Activated naive CD8-positive, alpha-beta T cell treated with anti-CD3 and anti-CD28 coated beads, Interleukin-2, amount 50 U/mL, for 24 hours (primary cell): ENCODE measurements around the gene FAM83G.
"Not testable (repeated sequence)": the region's sequence is repeated elsewhere in the genome, so short reads cannot be mapped to it uniquely, and the experiment has no call there.

Experiments used
- ATAC-seq: fragments of 150-1000 bp; cut with Tn5 transposase; one replicate; pipeline ENCODE4 v1.10.0; 2021
- DNase-seq: peaks from one replicate; pipeline ENCODE4 v3.0.0; 2021
- H3K27ac Mint-ChIP-seq: one replicate; pipeline ENCODE4 v1.8.0; 2021; ENCODE audit warnings: mild to moderate bottlenecking, mixed read lengths
- H3K27me3 Mint-ChIP-seq: one replicate; pipeline ENCODE4 v1.8.0; 2021; ENCODE audit warnings: mixed read lengths
- H3K36me3 Mint-ChIP-seq: one replicate; pipeline ENCODE4 v1.8.0; 2021; ENCODE audit warnings: low read depth, mixed read lengths
- H3K4me1 Mint-ChIP-seq: one replicate; pipeline ENCODE4 v1.8.0; 2021; ENCODE audit warnings: mixed read lengths
- H3K4me3 Mint-ChIP-seq: one replicate; pipeline ENCODE4 v1.8.0; 2021; ENCODE audit warnings: mild to moderate bottlenecking, moderate library complexity, mixed read lengths
- H3K9me3 Mint-ChIP-seq: one replicate; pipeline ENCODE4 v1.8.0; 2021; ENCODE audit warnings: mixed read lengths

Gene FAM83G

DNA sequence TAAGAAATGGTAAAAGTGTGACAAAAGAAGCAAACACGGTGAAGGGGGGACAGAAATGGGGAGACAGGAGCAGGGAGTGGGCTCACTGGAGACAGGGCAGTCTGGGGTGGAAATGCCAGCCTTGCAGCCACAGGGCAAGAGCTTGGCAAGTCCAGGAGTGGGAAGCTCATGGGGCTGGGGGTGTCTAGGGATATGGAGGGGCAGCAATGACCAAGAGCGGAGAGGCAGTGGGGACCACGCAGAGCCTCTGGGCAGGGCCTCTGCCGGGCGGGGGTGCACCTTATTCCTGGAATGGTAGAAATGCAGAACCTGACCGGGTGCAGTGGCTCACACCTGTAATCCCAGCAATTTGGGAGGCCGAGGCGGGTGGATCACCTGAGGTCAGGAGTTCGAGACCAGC is 40.0 kb downstream of the FAM83G start:
- H3K4me1 Mint-ChIP-seq: peaks cover 30% of the 10 kb centered on the region

DNA sequence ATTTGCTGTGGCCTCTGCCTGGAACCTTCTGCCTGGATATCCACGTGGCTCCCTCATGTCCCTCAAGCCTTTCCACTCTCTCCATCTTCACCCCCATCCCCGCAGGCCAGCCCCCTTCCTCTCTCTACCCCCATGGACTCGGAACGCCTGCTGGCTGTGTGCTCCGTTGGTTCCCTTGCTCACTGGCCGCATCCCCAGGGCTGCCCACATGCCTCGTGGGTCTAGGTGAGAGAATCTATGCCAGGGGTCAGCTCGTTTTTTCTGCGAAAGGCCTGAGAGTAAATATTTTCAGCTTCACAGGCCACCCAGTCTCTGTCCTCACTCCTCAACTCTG is 40.6 kb downstream of the FAM83G start:
- Mint-ChIP-seq H3K27ac (no peak overlapping the region), H3K4me1 (peaks cover 30% of the 10 kb centered on the region), H3K36me3 (no peaks in the 10 kb centered on the region), H3K27me3 (no peaks in the 10 kb centered on the region), H3K9me3 (no peaks in the 10 kb centered on the region), H3K4me3 (no peak overlapping the region)
- ATAC-seq (no peak), DNase-seq (no peak)

More for the DNA sequence above, 40.0 kb downstream of the FAM83G start:
- no peaks in the 10 kb centered on the region for H3K27me3 Mint-ChIP-seq
- no peaks in the 10 kb centered on the region for H3K36me3 Mint-ChIP-seq
- H3K9me3 Mint-ChIP-seq: no peaks in the 10 kb centered on the region
- ATAC-seq (no peak), DNase-seq (no peak)
- H3K27ac Mint-ChIP-seq: no peak overlapping the region
- H3K4me3 Mint-ChIP-seq: no peak overlapping the region

DNA sequence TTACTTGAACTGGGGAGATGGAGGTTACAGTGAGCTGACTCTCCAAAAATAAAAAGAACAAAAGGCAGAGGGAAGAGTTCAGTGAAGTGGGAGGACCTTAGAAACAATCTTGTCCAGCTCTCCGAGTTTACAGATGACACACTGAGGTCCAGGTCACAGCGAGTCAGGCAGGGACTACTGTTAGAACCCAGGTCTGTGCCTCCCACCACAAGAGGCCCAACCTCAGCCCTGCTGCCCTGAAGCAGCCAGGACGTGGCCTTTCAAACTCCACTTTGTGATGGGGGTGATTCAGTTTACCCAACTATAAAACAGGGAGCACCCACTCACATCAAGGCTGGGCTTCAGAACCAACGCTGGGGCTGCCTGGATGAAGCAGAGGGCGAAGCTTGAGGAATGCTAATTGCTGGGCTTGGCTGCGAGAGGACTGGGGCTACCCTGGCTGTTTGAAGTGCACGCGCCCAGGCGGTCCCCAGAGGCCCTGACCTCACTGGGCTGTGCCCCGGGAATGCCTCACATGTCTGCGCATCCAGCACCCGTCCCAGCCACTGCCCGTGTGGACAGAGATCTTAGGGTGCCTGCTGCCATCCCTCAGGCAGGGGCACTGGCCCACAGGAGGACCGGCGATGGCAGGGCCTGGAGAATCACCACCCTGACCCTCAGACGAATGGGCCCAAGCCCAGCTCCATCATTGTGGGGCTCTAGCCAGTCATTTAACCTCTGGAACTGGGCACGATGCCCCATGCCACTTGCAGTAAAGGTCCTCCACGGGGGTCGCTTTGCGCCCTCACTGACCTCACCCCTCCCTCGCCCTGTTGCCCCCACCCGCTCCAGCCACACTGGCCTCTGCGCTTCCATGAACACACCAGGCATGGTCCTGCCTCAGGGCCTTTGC is 41.2 kb downstream of the FAM83G start:
- Mint-ChIP-seq H3K9me3 (no peaks in the 10 kb centered on the region), H3K27me3 (no peaks in the 10 kb centered on the region), H3K36me3 (no peaks in the 10 kb centered on the region), H3K4me3 (no peak overlapping the region), H3K27ac (peak overlapping the region; percentile 42), H3K4me1 (peaks cover 30% of the 10 kb centered on the region)
- ATAC-seq (peak; percentile 73), DNase-seq (peak; percentile 42)

DNA sequence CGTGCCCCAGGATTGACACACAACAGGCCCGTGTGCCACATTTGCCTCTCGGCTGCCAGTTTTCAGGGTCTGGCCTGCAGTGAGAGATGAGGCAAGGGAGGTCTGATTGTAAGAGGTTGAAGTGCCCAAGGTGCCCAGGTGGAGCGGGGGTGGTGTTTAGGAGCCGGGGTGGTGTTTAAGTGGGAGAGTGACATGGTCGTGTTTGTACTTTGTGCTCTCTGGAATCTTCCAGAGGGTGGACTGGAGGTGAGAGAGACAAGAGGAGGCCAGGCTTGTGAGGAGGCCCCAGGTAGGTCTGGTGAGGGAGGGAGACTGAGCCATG is 42.1 kb downstream of the FAM83G start:
- no peak for DNase-seq
- ATAC-seq: no peak
- Mint-ChIP-seq H3K4me1 (peaks cover 30% of the 10 kb centered on the region), H3K4me3 (no peak overlapping the region), H3K27ac (peak overlapping the region; percentile 70), H3K36me3 (no peaks in the 10 kb centered on the region), H3K27me3 (no peaks in the 10 kb centered on the region), H3K9me3 (no peaks in the 10 kb centered on the region)

DNA sequence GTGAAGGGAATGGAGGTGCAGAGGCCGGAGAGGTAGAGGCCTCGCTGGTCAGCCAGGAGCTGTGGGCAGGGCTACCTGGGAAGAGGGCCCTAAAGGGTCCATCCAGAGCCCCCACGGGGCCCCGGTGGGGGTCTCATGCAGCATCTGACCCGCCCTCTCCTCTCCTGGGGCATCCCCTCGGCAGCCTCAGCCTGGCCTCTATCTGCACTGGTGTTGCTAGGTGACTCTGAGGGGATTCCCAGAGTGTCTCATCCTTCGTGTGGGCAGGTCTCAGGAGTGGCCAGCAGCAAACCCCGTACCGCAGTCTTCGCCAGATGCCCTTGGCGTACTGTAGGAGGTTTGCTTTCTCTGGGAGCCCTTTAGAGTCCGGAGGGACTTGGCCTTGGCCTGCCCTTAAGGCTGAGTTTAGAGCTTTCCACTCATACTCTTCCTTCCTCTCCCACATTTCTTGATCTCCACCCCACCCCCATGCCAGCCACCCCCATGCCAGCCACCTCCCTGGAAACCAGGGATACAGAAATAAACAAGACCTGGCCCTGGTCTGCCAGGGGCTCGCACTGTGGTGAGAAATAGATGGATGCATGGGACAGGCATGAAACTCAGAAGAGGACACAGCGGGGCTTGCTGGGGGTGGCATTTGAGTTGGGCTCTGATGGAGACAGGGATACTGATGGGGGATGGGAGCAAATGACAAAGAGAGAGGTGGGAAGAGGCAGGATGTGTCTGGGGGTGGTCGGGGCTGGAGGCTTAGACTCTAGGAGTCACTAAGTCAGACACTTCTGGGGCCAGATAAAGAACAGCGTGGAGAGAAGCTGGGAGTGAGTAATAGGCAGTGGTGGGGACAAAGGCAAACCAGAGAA is 42.7 kb downstream of the FAM83G start:
- Mint-ChIP-seq H3K27ac (peak overlapping the region; percentile 70), H3K4me1 (peaks cover 31% of the 10 kb centered on the region), H3K36me3 (no peaks in the 10 kb centered on the region), H3K9me3 (no peaks in the 10 kb centered on the region), H3K27me3 (no peaks in the 10 kb centered on the region), H3K4me3 (peak overlapping the region; percentile 29)
- DNase-seq (peak; percentile 36), ATAC-seq (peak; percentile 65)

DNA sequence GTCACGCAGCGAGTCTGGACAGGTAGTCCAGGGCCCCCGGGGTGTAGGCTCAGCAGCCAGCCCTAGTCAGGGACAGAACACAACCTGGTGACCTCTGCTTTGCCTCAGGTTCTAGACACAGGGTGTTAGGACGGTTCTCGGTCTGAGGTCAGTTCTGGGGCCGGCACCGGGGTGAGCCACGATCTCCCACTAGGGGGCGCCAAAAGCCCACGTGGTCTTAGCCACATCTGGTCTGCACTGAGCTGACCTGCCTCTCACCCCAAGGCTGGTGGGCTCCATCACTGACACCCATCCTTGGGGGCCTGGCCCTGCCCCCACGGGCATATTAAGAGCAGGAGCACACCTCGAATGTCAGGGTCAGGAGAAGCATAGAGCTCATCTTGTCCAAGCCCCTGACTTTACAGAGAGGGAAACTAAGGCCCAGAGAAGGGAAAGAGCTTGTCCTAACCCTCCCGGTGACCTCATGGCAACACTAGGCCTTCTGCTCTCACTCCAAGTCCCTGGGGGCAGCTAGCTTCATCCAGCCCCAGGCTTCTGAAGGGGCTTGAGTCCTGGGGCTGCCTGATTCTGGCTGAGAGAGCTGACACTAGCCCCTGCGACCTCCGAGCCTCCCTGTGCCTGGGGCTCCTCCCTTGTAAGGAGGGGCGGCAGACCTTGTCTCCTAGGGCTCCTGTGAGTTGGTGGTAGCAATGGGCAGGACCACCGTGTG is 43.6 kb downstream of the FAM83G start:
- Mint-ChIP-seq H3K4me3 (peak overlapping the region; percentile 29), H3K27ac (no peak overlapping the region), H3K9me3 (no peaks in the 10 kb centered on the region), H3K4me1 (peaks cover 37% of the 10 kb centered on the region), H3K27me3 (no peaks in the 10 kb centered on the region), H3K36me3 (no peaks in the 10 kb centered on the region)
- ATAC-seq (peak; percentile 58), DNase-seq (peak; percentile 94)

DNA sequence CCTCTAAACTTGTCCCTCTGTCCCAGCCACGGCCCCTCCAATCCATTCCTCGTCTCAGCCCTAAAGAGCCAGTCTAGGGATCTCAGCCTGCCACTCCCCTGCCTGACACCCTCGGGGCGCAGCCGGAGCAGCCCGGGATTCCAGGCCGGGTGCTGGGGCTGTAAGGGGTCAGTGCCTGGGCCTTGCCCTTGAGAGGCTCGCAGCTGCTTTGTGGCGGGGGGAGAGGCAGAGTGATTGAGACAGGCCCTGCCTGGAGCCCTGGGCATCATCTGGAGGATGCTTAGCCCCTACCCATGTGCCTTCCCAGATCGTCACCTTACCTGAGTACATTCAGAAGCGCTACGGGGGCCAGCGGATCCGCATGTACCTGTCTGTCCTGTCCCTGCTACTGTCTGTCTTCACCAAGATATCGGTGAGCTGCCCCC is 44.3 kb downstream of the FAM83G start:
- ATAC-seq: no peak
- no peaks in the 10 kb centered on the region for H3K36me3 Mint-ChIP-seq
- H3K27ac Mint-ChIP-seq: no peak overlapping the region
- H3K4me1 Mint-ChIP-seq: peaks cover 44% of the 10 kb centered on the region
- H3K27me3 Mint-ChIP-seq: no peaks in the 10 kb centered on the region
- no peak overlapping the region for H3K4me3 Mint-ChIP-seq
- no peak for DNase-seq
- H3K9me3 Mint-ChIP-seq: no peaks in the 10 kb centered on the region

DNA sequence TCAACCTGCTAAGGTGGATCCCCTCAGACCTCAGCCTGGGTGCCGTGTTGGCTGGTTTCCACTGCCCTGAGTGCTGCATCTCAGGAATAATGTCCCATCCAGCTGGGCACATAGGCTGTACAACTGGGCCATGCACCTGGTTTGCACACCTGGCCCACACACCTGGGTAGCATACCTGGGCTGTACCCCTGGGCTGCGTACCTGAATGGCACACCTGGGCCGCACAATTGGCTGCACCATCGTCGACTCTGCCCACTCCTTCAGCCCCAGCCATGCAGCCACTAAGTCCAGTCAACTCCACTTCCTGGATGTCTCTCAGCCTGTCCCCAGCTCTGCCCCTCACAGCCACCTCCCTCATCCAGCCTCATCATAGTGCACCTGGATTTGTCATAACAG is 44.7 kb downstream of the FAM83G start:
- no peak for ATAC-seq
- Mint-ChIP-seq H3K36me3 (no peaks in the 10 kb centered on the region), H3K27me3 (no peaks in the 10 kb centered on the region), H3K4me1 (peaks cover 46% of the 10 kb centered on the region), H3K9me3 (no peaks in the 10 kb centered on the region), H3K27ac (no peak overlapping the region), H3K4me3 (no peak overlapping the region)
- DNase-seq: no peak

DNA sequence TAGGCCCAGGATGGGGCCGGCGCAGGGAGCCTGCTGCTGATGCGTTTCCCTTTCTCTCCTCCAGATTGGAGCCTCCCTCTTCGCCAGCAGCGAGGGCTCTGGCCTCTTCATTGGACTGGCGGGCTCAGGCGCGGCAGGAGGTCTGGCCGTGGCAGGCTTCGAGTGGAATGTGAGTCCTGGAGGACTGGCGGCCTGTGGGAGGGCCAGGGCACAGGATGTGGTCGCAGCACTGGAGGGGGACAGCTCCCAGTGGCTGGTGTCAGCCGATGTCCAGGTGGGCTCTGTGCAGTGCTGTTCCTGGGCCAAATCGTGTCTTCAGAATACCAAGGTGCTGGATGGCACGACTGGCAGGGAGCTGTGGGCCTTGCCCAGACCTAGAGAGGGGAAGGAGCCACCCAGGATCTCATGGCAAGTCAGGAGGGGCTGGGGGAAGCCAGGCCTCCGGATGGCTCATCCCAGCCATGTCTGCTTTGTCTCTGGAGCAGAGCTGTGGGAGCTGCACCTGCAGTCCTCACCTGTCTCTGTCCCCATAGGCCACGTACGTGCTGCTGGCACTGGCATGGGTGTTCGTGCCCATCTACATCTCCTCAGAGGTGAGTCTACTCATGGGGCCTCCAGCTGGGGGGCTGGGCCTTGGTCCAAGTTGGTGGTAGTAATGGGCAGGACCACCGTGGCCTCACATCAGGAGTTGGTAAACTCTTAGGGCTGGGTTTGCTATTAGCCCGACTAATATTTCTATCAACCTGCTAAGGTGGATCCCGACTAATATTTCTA is 45.3 kb downstream of the FAM83G start:
- H3K36me3 Mint-ChIP-seq: no peaks in the 10 kb centered on the region
- ATAC-seq: no peak
- H3K4me1 Mint-ChIP-seq: peaks cover 50% of the 10 kb centered on the region
- no peaks in the 10 kb centered on the region for H3K9me3 Mint-ChIP-seq
- H3K27ac Mint-ChIP-seq: no peak overlapping the region
- H3K27me3 Mint-ChIP-seq: no peaks in the 10 kb centered on the region
- DNase-seq: no peak
- H3K4me3 Mint-ChIP-seq: no peak overlapping the region

DNA sequence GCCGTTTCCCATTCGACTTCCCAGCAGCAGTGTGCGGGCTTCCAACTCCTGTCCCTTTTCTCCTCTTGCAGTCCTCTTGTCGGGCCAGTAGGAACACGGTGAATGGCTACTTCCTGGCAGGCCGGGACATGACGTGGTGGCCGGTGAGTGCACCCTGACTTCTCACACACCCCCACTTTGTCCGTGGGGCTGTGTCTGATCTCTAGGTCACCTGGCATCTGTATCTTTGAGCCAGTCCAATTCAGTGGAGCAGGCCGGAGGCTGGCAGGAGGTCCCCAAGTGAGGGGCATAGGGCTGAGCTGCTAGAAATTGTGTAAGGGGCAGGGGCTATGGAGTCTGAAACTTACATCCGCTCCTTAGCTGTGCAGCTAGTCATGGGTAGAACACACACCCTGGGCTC is 46.0 kb downstream of the FAM83G start:
- no peaks in the 10 kb centered on the region for H3K36me3 Mint-ChIP-seq

DNA sequence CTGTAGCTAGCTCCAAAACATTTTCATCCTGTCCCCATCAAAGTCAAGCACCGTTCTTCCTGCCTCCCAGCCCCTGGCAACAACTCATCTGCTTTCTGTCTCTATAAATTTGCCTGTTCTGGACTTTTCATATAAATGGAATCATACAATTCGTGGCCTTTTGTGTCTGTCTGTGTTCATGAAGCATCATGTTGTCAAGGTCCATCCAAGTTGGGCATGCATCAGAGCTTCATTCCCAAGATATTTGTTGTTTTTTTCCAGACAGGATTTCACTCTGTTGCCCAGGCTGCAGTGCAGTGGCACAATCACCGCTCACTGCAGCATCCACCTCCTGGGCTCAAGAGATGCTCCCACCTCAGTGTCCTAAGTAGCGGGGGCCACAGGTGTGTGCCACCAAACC is 46.7 kb downstream of the FAM83G start:
- no peak for ATAC-seq
- no peaks in the 10 kb centered on the region for H3K36me3 Mint-ChIP-seq
- H3K4me1 Mint-ChIP-seq: peaks cover 45% of the 10 kb centered on the region
- no peak overlapping the region for H3K27ac Mint-ChIP-seq
- H3K9me3 Mint-ChIP-seq: no peaks in the 10 kb centered on the region
- H3K27me3 Mint-ChIP-seq: no peaks in the 10 kb centered on the region
- H3K4me3 Mint-ChIP-seq: no peak overlapping the region
- no peak for DNase-seq

More for the DNA sequence above, 46.0 kb downstream of the FAM83G start:
- no peaks in the 10 kb centered on the region for H3K27me3 Mint-ChIP-seq
- H3K4me3 Mint-ChIP-seq: no peak overlapping the region
- ATAC-seq: no peak
- H3K27ac Mint-ChIP-seq: no peak overlapping the region
- peaks cover 52% of the 10 kb centered on the region for H3K4me1 Mint-ChIP-seq
- no peaks in the 10 kb centered on the region for H3K9me3 Mint-ChIP-seq
- no peak for DNase-seq

DNA sequence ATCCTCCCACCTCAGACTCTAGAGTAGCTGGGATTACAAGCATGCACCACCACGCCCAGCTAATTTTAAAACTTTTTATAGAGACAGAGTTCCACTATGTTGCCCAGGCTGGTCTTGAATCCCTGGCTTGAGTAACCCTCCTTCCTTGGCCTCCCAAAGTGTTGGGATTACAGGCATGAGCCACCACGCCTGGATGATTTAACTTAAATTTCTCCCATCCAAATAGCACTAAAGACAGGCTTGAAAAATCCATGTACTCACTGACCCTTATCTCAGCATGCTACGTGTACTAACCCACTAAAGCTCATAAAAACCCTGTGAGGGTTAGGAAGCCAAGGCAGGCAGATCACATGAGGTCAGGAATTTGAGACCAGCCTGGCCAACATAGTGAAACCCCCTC is 48.0 kb downstream of the FAM83G start:
- Mint-ChIP-seq H3K27ac (no peak overlapping the region), H3K4me1 (peaks cover 33% of the 10 kb centered on the region), H3K27me3 (no peaks in the 10 kb centered on the region), H3K4me3 (no peak overlapping the region), H3K36me3 (no peaks in the 10 kb centered on the region), H3K9me3 (no peaks in the 10 kb centered on the region)
- no peak for DNase-seq
- no peak for ATAC-seq

DNA sequence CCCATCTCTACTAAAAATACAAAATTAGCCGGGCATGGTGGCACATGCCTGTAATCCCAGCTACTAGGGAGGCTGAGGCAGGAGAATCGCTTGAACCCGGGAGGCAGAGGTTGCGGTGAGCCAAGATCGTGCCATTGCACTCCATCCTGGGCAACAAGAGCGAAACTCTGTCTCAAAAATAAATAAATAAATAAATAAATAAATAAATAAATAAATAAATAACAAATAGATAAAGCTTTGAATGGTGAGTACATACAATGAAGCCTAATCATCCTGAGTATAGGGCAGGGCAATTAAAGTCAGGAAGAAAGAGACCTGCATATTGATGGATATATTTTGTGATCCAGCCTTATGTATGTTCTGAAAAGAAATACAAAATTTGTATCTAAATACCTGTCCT is 48.5 kb downstream of the FAM83G start:
- H3K27me3 Mint-ChIP-seq, DNase-seq, H3K9me3 Mint-ChIP-seq, H3K36me3 Mint-ChIP-seq, H3K27ac Mint-ChIP-seq, H3K4me3 Mint-ChIP-seq, ATAC-seq: not testable (repeated sequence)
- peaks cover 29% of the 10 kb centered on the region for H3K4me1 Mint-ChIP-seq

DNA sequence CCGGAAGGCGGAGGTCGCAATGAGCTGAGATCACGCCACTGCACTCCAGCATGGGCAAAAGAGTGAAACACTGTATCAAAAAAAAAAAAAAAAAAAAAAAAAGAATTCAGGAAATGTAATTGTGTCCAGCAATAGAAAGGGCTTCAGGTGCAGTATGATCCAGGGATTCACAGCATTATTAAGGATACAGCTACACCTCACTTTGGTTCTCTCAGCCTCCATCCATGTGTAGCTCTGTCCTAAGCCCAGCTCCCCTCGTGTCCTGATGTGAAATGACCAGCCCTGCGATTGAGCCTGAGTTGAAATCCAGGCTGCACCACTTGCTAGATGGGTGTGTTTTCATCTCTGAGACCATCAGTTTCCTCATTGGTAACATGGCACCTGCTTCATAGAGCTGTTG is 49.6 kb downstream of the FAM83G start:
- DNase-seq: no peak
- H3K4me3 Mint-ChIP-seq: no peak overlapping the region
- H3K27me3 Mint-ChIP-seq: no peaks in the 10 kb centered on the region
- no peak for ATAC-seq
- peaks cover 24% of the 10 kb centered on the region for H3K4me1 Mint-ChIP-seq
- no peaks in the 10 kb centered on the region for H3K36me3 Mint-ChIP-seq
- no peak overlapping the region for H3K27ac Mint-ChIP-seq
- no peaks in the 10 kb centered on the region for H3K9me3 Mint-ChIP-seq
